Forelimb muscle (tissue), 1 donor: Measurements from ENCODE around the gene KRT82. TPM values are rescaled to one million over a fixed set of nuclear protein-coding genes. Genes with fewer than 3 reads are reported as not detected.

Experiments
- DNase-seq: peaks from one replicate; pipeline ENCODE4 v3.0.0-alpha.2; 2013; ENCODE audit warnings: low read depth
- polyA plus RNA-seq: library from polyadenylated mRNA; unstranded; fragments of 120-200 nt; gene quantifications from one replicate; pipeline ENCODE4 v1.2.1, GENCODE V29; 2013; ENCODE audit not compliant: insufficient read length

KRT82 gene
- polyA plus RNA-seq, 1 donor: not detected

DNA sequence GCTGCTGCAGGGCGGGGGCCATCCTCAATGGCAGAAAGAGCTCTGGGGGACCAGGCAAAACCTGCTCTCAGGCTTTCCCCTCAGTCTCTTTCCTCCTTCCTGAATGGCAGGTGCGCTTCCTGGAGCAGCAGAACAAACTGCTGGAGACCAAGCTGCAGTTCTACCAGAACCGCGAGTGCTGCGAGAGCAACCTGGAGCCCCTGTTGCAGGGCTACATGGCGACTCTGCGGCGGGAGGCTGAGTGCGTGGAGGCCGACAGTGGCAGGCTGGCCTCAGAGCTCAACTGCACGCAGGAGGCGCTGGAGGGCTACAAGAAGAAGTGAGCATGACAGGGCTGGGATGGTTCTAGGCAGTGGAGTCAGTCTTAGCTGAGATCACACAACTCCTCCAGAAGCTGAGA is 62.0 kb downstream of the KRT82 start:
- no peak for DNase-seq

Other genes starting within 250 kb of the KRT82 start
- 7.0 TPM for gene KRT80, start 214.3 kb downstream of the KRT82 start, polyA plus RNA-seq
- gene KRT7, start 173.1 kb downstream of the KRT82 start, polyA plus RNA-seq: 0.86 TPM
- 0.33 TPM for gene KRT86, start 131.7 kb downstream of the KRT82 start, polyA plus RNA-seq
- not detected for gene KRT81, start 114.8 kb downstream of the KRT82 start, polyA plus RNA-seq
- gene KRT83, start 84.9 kb downstream of the KRT82 start, polyA plus RNA-seq: not detected
- not detected for gene KRT85, start 38.9 kb downstream of the KRT82 start, polyA plus RNA-seq
- gene KRT84, start 20.7 kb downstream of the KRT82 start, polyA plus RNA-seq: not detected
- gene KRT75, start 28.0 kb upstream of the KRT82 start, polyA plus RNA-seq: not detected
- not detected for gene KRT6B, start 45.8 kb upstream of the KRT82 start, polyA plus RNA-seq
- gene KRT6C, start 67.5 kb upstream of the KRT82 start, polyA plus RNA-seq: not detected
- not detected for gene KRT6A, start 86.9 kb upstream of the KRT82 start, polyA plus RNA-seq
- gene KRT5, start 114.1 kb upstream of the KRT82 start, polyA plus RNA-seq: 0.24 TPM
- not detected for gene KRT71, start 146.8 kb upstream of the KRT82 start, polyA plus RNA-seq
- not detected for gene KRT74, start 167.5 kb upstream of the KRT82 start, polyA plus RNA-seq
- gene KRT72, start 195.1 kb upstream of the KRT82 start, polyA plus RNA-seq: 0.08 TPM
- gene KRT73, start 212.2 kb upstream of the KRT82 start, polyA plus RNA-seq: not detected
- gene KRT2, start 245.9 kb upstream of the KRT82 start, polyA plus RNA-seq: not detected